Breast epithelium (tissue), 3 donors: Measurements from ENCODE around the gene NME7.

ENCODE experiments used
- CTCF ChIP-seq, 3 donors: fragments of 450-650 bp; IDR thresholded peaks; one replicate each; pipeline ENCODE4 v1.5.1; 2016 to 2017; ENCODE audit warnings: antibody characterized with exemption in 3 of 3, mild to moderate bottlenecking in 3 of 3, moderate library complexity in 3 of 3
- POLR2A ChIP-seq: fragments of 450-650 bp; IDR thresholded peaks from one replicate; pipeline ENCODE4 v1.6.1; 2016; ENCODE audit warnings: antibody characterized with exemption, mild to moderate bottlenecking, moderate library complexity

GRCh38 chr1:169141356-169141755, 226.2 kb downstream of the NME7 start:
- TF ChIP-seq CTCF (IDR thresholded peaks at IDR 0.05) (no peak), POLR2A (no peak)
